GF-D8 (cell line): Measurements from ENCODE around the gene CHODL.

Experiments used
- DNase-seq: peaks from one replicate; lab custom pipeline; 2025; lab: John Stamatoyannopoulos, UW

The CHODL gene

GRCh38 chr21:18244671-18245463 lies at the start of gene CHODL:
Gene CHODL (plus strand): TSS chr21:18244833. CDS start chr21:18245224, 391 bp downstream.
- no peak for DNase-seq

GRCh38 chr21:18204931-18205330 lies 39.7 kb upstream of the CHODL start:
- DNase-seq = no peak

DNA sequence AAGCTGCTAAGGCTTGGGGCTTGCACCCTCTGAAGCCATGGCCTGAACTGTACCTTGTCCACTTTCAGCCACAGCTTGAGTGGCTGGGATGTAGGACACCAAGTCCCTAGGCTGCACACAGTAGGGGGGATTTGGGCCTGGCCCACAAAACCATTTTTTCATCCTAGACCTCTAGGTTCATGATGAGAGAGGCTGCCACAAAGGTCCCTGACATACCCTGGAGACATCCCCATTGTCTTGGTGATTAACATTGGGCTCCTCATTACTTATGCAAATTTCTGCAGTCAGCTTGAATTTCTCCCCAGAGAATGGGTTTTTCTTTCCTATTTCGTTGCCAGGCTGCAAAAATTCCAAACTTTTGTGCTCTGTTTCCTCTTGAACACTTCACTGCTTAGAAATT lies 26.3 kb upstream of the CHODL start:
- no peak for DNase-seq

- no peak for DNase-seq
Measured at GRCh38 chr21:18220498-18220897, 24.1 kb upstream of the CHODL start.

DNA sequence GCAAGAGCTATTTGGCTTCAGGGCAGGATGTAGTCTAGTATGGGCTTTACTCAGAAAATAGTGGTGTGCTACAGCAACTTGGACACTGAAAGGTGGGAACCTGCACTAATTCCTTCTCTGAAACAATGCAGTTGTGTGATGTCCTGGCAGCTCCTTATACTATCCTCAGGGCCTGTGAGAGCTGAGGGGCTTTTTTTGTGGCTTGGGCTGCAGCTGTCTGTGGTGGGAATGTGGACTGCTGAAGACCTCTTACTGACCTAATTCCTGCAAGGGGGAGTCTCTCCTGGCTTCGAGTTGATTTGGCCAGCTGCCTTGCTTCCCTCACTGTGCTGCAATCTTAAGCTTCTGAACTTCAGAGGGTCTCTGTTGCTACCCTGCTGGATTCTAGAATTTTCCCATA lies 22.3 kb upstream of the CHODL start:
- DNase-seq = no peak

DNA sequence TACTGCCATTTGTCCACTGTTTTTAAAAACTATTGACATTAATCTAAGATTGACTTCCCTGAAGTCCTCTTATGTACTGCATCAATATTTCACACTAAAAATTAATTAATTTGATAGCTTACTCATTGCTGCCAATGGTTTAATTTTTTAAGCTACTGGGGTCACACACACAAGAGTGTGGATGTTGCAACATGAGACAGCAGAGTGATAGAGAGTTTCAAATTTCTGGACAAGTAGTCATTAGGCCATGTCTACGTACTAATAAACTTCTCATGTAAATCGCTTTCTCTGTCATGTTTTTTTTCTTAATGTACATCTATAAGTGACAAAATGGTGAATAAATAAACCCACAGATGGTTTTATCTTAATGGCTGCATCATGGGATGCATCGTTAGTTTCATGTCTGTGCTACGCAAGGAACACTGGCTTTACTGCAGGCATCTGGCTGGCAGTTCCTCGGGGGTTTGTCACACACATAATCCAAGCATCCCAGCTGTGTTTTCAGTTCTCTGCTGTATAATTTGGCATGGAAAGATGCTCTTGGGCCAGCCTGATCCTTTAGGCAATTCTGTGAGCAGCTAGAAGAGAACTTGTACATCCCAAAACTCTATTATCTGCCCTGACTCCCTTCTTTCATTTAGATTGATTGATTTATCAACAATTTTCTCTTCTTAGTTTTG lies 16.4 kb upstream of the CHODL start:
- DNase-seq = no peak

GRCh38 chr21:18235545-18235944 lies 9.1 kb upstream of the CHODL start:
- DNase-seq = no peak

GRCh38 chr21:18245464-18245967 lies 883 bp downstream of the CHODL start:
- no peak for DNase-seq

GRCh38 chr21:18248171-18248570 lies 3.5 kb downstream of the CHODL start:
- DNase-seq = no peak

DNA sequence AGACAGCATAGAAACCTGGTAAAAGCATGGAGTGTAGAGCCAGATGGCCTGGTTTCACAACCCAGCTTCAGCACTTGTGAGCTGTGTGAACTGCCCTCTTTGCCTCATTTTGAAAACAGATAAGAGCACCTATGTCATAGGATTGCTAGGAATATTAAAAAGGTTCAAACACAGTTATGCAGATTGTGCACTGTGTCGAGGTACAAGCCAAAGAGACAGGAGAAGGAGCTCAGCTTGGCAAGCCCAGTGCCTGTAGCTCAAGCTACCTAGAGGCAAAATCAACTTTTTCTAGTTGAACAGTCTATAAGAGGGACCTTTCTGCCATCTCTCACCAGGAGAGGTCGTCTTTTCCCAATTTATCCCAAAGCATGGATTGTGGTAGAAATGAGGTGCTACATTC lies 5.0 kb downstream of the CHODL start:
- DNase-seq = no peak

GRCh38 chr21:18251065-18251464 lies 6.4 kb downstream of the CHODL start:
- DNase-seq = no peak

DNA sequence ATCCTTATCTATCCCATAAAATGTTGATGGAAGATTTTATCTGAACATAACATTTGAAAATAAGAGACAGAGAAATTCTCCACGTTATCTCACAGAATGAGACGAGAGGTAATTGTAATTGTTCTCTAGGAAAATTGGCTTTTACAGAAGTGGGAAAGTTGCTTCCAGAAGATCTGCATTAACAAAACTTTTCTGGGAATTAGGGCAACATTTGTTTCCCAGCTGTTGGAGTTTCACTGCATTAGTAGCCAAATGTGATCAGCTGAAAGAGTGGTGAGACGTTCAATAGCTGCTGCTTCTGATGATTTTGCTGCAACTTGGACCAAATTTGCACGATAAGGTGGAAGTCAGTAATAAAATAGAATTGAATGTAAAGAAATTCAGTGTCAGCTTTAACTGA lies 7.6 kb downstream of the CHODL start:
- DNase-seq = no peak

DNA sequence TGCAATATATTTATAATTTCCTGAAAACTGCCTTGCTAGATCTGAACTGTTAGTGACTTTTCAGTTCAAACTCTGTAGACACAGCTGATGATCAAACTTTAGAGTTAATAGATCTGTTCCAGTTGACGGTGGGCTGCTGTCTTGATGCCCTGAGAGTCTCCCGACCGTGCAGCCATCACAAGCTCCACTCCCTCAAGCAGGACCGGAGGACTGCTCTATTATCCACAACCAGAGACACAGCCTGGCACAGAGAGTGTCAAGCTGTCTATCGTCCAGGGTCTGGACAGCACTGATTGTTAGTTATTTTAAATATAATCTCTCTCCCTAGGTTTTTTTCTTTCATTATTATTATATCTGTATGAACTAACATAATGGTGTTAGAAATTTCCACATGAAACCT lies 8.0 kb downstream of the CHODL start:
- DNase-seq = no peak

GRCh38 chr21:18253221-18253620 lies 8.6 kb downstream of the CHODL start:
- DNase-seq = no peak

GRCh38 chr21:18253799-18254198 lies 9.2 kb downstream of the CHODL start:
- no peak for DNase-seq

DNA sequence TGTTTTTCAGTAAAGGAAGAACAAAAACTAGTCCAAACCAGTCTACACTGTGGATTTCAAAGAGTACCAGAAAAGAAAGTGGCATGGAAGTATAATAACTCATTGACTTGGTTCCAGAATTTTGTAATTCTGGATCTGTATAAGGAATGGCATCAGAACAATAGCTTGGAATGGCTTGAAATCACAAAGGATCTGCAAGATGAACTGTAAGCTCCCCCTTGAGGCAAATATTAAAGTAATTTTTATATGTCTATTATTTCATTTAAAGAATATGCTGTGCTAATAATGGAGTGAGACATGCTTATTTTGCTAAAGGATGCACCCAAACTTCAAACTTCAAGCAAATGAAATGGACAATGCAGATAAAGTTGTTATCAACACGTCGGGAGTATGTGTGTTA lies 21.3 kb downstream of the CHODL start:
- no peak for DNase-seq

- no peak for DNase-seq
Measured at GRCh38 chr21:18267496-18267895, 22.9 kb downstream of the CHODL start.

DNA sequence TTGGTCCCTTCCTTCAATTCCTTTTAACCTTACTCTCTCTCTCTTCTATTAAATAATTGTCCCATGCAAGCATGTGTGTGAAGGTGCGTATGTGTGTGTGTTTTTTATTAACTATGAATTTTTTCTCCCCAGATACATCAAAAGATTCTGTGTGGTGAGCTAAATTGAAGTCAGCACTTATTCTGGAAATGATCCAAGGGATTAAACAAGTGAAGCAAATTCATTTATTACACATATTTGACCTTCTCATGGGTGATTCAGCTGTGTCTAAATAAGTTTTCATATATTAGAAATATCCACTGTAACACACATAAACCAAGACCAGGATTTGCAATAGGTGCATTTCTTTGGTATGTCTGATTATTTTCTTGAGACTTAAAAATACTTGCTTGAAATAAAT lies 24.3 kb downstream of the CHODL start:
- DNase-seq = no peak

DNA sequence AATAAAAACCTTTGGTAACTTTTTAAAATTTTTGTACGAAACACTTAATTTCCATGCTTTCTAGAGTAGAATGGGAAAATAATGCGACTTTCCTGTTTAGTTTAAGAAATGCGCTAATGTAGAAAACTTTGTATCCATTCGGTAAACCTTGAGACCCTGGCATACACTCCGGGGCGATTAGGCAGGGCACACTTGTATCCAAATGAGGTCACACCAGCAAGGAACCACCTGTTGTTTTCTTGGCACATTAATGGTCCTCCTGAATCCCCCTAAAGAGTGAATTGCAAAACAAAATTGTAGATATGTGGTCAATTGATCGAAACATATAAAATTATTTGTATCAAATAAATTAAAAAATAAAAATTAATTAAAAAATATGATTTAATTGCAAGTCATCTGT lies 25.2 kb downstream of the CHODL start:
- DNase-seq = no peak

GRCh38 chr21:18273400-18273799 lies 28.8 kb downstream of the CHODL start:
- DNase-seq = no peak

- no peak for DNase-seq
Measured at GRCh38 chr21:18274370-18274769, 29.7 kb downstream of the CHODL start.

- DNase-seq = no peak
Measured at GRCh38 chr21:18275781-18276180, 31.1 kb downstream of the CHODL start.

DNA sequence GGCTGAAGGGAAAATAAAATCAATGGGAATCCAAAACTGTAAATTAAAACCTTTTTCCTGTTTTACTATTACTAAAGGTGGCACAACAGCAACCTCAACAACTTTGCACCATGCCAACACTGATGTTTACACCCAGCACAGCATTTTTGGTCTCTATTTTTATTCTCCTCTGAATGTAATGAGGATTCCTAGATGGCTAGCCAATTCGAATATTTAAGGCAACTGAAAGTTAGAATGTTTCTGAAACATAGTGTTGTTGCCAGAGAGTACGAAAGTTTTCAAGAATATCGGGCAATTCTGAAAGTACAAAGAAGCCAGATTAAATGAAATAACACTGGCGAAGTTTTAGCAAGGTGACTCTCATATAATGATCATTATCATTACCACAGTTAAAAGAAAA lies 40.7 kb downstream of the CHODL start:
- no peak for DNase-seq

- DNase-seq = no peak
Measured at GRCh38 chr21:18289876-18290275, 45.2 kb downstream of the CHODL start.
